GDM1 (cell line): ENCODE results near the gene ZBED4.
A peak's percentile ranks its signal among the peaks of the same experiment; 100 is the strongest.
"Not testable (repeated sequence)": the region's sequence is repeated elsewhere in the genome, so short reads cannot be mapped to it uniquely, and the experiment has no call there.

ENCODE experiments used
- DNase-seq: peaks from one replicate; lab custom pipeline; 2025; lab: John Stamatoyannopoulos, UW

Gene ZBED4

GRCh38 chr22:49852898-49853894, at the start of gene ZBED4:
Gene ZBED4, plus strand, starts transcription at chr22:49853844. Its CDS starts 29,819 bp downstream, at chr22:49883663.
- peak; percentile 98 for DNase-seq

GRCh38 chr22:49807129-49807528, 46.5 kb upstream of the ZBED4 start:
- DNase-seq, result no peak

GRCh38 chr22:49807780-49808708, 45.6 kb upstream of the ZBED4 start:
- no peak for DNase-seq

GRCh38 chr22:49810363-49811019, 43.2 kb upstream of the ZBED4 start:
- no peak for DNase-seq

- peak; percentile 49 for DNase-seq
These were observed 42.4 kb upstream of the ZBED4 start for GRCh38 chr22:49811020-49811791.

GRCh38 chr22:49812838-49813237, 40.8 kb upstream of the ZBED4 start:
- no peak for DNase-seq

- no peak for DNase-seq
These were observed 39.4 kb upstream of the ZBED4 start for GRCh38 chr22:49814164-49814686.

- no peak for DNase-seq
These were observed 38.8 kb upstream of the ZBED4 start for GRCh38 chr22:49814856-49815255.

GRCh38 chr22:49815641-49816091, 38.0 kb upstream of the ZBED4 start:
- DNase-seq, result no peak

- no peak for DNase-seq
These were observed 36.3 kb upstream of the ZBED4 start for GRCh38 chr22:49817359-49817758.

- no peak for DNase-seq
These were observed 32.7 kb upstream of the ZBED4 start for GRCh38 chr22:49820984-49821383.

- DNase-seq, result not testable (repeated sequence)
These were observed 31.9 kb upstream of the ZBED4 start for GRCh38 chr22:49821741-49822140.

- no peak for DNase-seq
These were observed 30.2 kb upstream of the ZBED4 start for GRCh38 chr22:49823289-49824045.

GRCh38 chr22:49824185-49824925, 29.3 kb upstream of the ZBED4 start:
- DNase-seq, result no peak

- no peak for DNase-seq
These were observed 28.7 kb upstream of the ZBED4 start for GRCh38 chr22:49824936-49825335.

- DNase-seq, result no peak
These were observed 28.2 kb upstream of the ZBED4 start for GRCh38 chr22:49825436-49825835.

GRCh38 chr22:49825944-49826602, 27.6 kb upstream of the ZBED4 start:
- DNase-seq, result no peak

GRCh38 chr22:49826603-49827270, 26.9 kb upstream of the ZBED4 start:
- DNase-seq, result no peak
